HG03439 (cell line): ENCODE measurements around the gene AHNAK2.
A peak's percentile ranks its signal among the peaks of the same experiment; 100 is the strongest.
"Not testable (repeated sequence)": the region's sequence is repeated elsewhere in the genome, so short reads cannot be mapped to it uniquely, and the experiment has no call there.

Experiments used
- ATAC-seq: cut with Tn5 transposase; IDR thresholded peaks from one replicate; pipeline ENCODE4 v1.9.1; 2021; ENCODE audit warnings: mild to moderate bottlenecking, moderate library complexity; ENCODE audit not compliant: unreplicated experiment

The AHNAK2 gene

GRCh38 chr14:104929268-104930230 lies 48.6 kb downstream of the AHNAK2 start:
- ATAC-seq, result no peak

GRCh38 chr14:104928391-104929133 lies 49.6 kb downstream of the AHNAK2 start:
- no peak for ATAC-seq

- ATAC-seq, result no peak
Measured at GRCh38 chr14:104927901-104928300, 50.3 kb downstream of the AHNAK2 start.

GRCh38 chr14:104927432-104927816 lies 50.8 kb downstream of the AHNAK2 start:
- no peak for ATAC-seq

- ATAC-seq, result peak; percentile 66
Measured at GRCh38 chr14:104926619-104927431, 51.3 kb downstream of the AHNAK2 start.

- peak; percentile 16 for ATAC-seq
Measured at GRCh38 chr14:104925855-104926609, 52.1 kb downstream of the AHNAK2 start.

GRCh38 chr14:104925214-104925854 lies 52.8 kb downstream of the AHNAK2 start:
- no peak for ATAC-seq

- ATAC-seq, result no peak
Measured at GRCh38 chr14:104924421-104925213, 53.6 kb downstream of the AHNAK2 start, which contains the start of gene PLD4. TSS of gene PLD4 (plus strand) at chr14:104924879. CDS start at chr14:104927141, 2,262 bp downstream.

- no peak for ATAC-seq
Measured at GRCh38 chr14:104923640-104924420, 54.3 kb downstream of the AHNAK2 start.

GRCh38 chr14:104919993-104920315 lies 58.2 kb downstream of the AHNAK2 start:
- ATAC-seq, result no peak

- not testable (repeated sequence) for ATAC-seq
Measured at GRCh38 chr14:104919152-104919992, 58.8 kb downstream of the AHNAK2 start.

- ATAC-seq, result no peak
Measured at GRCh38 chr14:104917993-104918392, 60.2 kb downstream of the AHNAK2 start.

- no peak for ATAC-seq
Measured at GRCh38 chr14:104917116-104917515, 61.1 kb downstream of the AHNAK2 start.

GRCh38 chr14:104913435-104913834 lies 64.7 kb downstream of the AHNAK2 start:
- no peak for ATAC-seq

GRCh38 chr14:104912053-104912452 lies 66.1 kb downstream of the AHNAK2 start:
- ATAC-seq, result no peak

GRCh38 chr14:104908303-104908702 lies 69.9 kb downstream of the AHNAK2 start:
- ATAC-seq, result no peak

- not testable (repeated sequence) for ATAC-seq
Measured at GRCh38 chr14:104905579-104905933, 72.6 kb downstream of the AHNAK2 start.
